Mononuclear cell (primary cell): ENCODE measurements around the gene SIGLEC15. TPM values are rescaled to one million over a fixed set of nuclear protein-coding genes. Genes with fewer than 3 reads are reported as not detected.

Experiments used
- H3K27me3 ChIP-seq: 2 replicates; pipeline ENCODE4 v1.6.0; 2011; ENCODE audit warnings: low read length, control low read depth; ENCODE audit not compliant: insufficient read depth
- H3K4me1 ChIP-seq: 2 replicates; pipeline ENCODE4 v1.5.1; 2011; ENCODE audit warnings: mild to moderate bottlenecking, low read length, control low read depth; ENCODE audit not compliant: insufficient read depth
- H3K4me3 ChIP-seq: 2 replicates; pipeline ENCODE4 v1.5.1; 2011; ENCODE audit warnings: mild to moderate bottlenecking, low read length, moderate library complexity
- H3K9me3 ChIP-seq: 2 replicates; pipeline ENCODE4 v1.5.1; 2011; ENCODE audit warnings: low read depth, mild to moderate bottlenecking, control low read depth, low read length
- total RNA-seq: library from RNA; depleted of rRNA; stranded (reverse); fragments of >200 nt; gene quantifications from one replicate; pipeline ENCODE4 v1.2.3, GENCODE V29; 2012

The SIGLEC15 gene
- total RNA-seq, 1 donor, result 0.42 TPM

- Histone ChIP-seq H3K4me1 (peaks cover 5% of the 10 kb centered on the region), H3K9me3 (no peaks in the 10 kb centered on the region), H3K27me3 (no peaks in the 10 kb centered on the region), H3K4me3 (no peak overlapping the region)
Observed at GRCh38 chr18:45874491-45875184, 49.2 kb downstream of the SIGLEC15 start.

GRCh38 chr18:45876161-45876560 is 50.7 kb downstream of the SIGLEC15 start:
- Histone ChIP-seq H3K4me1 (peaks cover 5% of the 10 kb centered on the region), H3K4me3 (no peak overlapping the region), H3K27me3 (no peaks in the 10 kb centered on the region), H3K9me3 (no peaks in the 10 kb centered on the region)

DNA sequence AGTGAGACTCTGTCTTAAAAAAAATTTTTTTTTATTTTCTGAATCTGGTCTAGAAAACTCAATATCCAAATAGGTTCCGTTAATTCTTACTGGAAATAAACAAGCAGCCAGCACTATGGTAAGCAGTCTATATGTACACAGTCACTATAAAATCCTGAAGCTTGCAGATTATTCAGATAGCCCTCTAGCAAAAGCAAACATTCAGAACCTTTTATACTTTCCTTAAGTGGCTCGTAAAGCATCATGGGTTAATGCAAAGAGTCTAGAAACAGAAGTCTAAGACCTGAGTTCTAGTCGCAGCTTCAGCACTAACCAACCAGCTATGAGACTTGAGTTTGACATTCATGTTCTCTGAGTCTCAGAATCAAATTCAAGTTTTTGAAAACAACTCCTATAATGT is 51.9 kb downstream of the SIGLEC15 start:
- Histone ChIP-seq H3K27me3 (no peaks in the 10 kb centered on the region), H3K4me3 (no peak overlapping the region), H3K9me3 (no peaks in the 10 kb centered on the region), H3K4me1 (peaks cover 5% of the 10 kb centered on the region)

DNA sequence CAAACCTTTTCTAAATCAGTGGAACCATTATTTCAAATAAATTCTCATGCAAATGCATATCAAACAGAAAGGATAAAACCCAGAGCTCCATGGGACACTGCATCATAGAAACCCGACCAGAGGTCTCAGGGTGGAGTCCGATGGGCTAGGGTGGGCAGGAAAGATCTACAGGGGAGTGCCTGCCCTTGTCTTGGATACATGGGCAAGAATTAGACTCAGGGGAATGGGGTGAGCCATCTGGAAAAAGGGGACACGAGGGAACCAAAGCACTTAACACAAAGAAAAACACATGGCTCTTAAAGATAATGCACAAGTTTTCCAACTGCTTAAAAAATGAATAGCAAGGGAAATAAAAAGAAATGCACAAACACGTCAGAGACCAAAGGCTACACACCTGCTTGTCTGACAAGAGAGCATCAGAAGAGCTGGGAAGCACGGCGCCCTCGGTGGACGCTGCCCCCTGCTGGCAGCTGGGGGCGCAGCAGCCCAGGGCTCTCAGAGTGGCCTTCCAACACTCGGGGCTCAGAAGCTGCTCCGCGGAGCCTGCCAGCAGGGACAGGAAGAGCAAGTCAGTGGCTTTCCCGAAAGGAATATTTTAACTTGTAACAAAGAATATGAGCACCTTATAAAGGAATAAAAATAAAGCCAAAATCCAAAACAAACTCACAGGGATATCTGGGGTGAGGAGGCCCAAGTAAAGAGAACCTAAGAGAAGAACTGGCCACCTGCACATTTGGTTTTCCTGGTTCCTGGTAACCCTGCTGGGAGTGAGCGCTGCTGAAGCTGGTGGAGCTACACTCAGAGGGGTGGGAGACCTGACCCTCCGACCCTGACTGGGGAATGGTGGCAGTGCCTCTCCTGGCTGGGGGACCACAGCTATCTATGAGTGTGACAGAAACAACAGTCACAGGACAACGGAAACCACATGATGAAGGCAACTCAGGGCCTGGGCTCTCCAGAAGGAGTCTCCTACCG is 54.5 kb downstream of the SIGLEC15 start:
- H3K4me1 ChIP-seq, result no peaks in the 10 kb centered on the region
- H3K9me3 ChIP-seq, result no peaks in the 10 kb centered on the region
- no peaks in the 10 kb centered on the region for H3K27me3 ChIP-seq
- H3K4me3 ChIP-seq, result no peak overlapping the region

- Histone ChIP-seq H3K27me3 (no peaks in the 10 kb centered on the region), H3K4me1 (no peaks in the 10 kb centered on the region), H3K4me3 (no peak overlapping the region), H3K9me3 (no peaks in the 10 kb centered on the region)
Observed at GRCh38 chr18:45880876-45881558, 55.5 kb downstream of the SIGLEC15 start.

DNA sequence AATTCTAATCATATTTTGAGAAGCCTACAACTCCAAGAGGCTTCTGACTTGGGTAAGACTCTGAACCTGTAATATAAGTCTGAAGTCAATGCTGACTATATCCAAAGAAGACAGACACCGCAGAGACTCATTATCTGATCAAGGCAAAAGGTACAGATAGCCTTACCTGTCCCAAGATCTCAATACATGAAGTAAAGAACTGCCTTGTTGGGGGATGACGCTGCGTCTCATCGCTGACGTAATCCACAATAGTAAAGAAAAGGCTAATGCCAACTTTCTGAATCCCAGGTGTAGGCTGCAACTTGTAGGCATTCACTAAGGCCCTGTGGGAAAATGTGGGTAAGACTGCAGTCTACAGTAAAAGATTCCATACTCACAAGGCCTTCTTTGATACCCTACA is 62.1 kb downstream of the SIGLEC15 start:
- Histone ChIP-seq H3K9me3 (no peaks in the 10 kb centered on the region), H3K27me3 (no peaks in the 10 kb centered on the region), H3K4me3 (no peak overlapping the region), H3K4me1 (peaks cover 21% of the 10 kb centered on the region)

DNA sequence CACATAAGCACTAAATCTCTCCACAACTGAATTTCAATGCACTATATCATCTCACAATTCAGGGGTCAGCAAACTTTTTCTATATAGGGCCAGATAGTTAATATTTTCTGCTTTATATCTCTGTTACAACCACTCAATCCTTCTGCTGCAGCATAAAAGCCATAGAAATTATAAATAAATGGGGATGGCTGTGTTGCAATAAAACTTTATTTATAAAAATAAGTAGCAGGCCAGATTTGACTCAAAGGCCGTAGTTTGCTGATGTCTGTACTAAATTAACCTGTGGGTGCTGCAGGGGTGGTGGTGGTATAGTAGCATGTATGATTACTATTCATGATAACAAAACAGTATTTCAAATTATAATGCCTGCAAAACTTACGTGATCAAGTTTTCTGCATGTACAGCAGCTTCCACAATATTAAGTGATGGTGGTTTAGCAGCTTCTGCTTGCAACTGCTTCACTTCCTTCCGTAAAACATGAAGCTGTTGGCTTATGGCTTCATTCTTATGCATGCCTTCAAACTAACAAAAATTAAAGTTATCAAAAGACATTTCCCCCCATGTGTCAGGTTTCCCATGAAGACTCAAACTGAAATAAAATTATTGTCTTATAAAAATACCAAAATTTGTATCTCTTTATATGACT is 64.1 kb downstream of the SIGLEC15 start:
- Histone ChIP-seq H3K4me1 (peaks cover 21% of the 10 kb centered on the region), H3K9me3 (no peaks in the 10 kb centered on the region), H3K27me3 (no peaks in the 10 kb centered on the region), H3K4me3 (no peak overlapping the region)

GRCh38 chr18:45890606-45891005 is 65.1 kb downstream of the SIGLEC15 start:
- no peak overlapping the region for H3K4me3 ChIP-seq
- no peaks in the 10 kb centered on the region for H3K9me3 ChIP-seq
- no peaks in the 10 kb centered on the region for H3K27me3 ChIP-seq
- peaks cover 21% of the 10 kb centered on the region for H3K4me1 ChIP-seq

- Histone ChIP-seq H3K9me3 (no peaks in the 10 kb centered on the region), H3K4me1 (peaks cover 21% of the 10 kb centered on the region), H3K27me3 (no peaks in the 10 kb centered on the region), H3K4me3 (no peak overlapping the region)
Observed at GRCh38 chr18:45891806-45892205, 66.3 kb downstream of the SIGLEC15 start.

Other genes with a start within 250 kb of the SIGLEC15 start
- gene SLC14A2, start 210.2 kb upstream of the SIGLEC15 start, total RNA-seq, result not detected
- gene SLC14A1, start 101.5 kb upstream of the SIGLEC15 start, total RNA-seq, result 2.5 TPM
- gene EPG5, start 141.7 kb downstream of the SIGLEC15 start, total RNA-seq, result 44.0 TPM
- 27.9 TPM for gene PSTPIP2, start 246.6 kb downstream of the SIGLEC15 start, total RNA-seq